Fibroblast of lung (primary cell): ENCODE results near the gene SUMF1.

Experiments used
- CTCF ChIP-seq, 2 donors: IDR thresholded peaks in 1 of 2; conservative IDR thresholded peaks in 1 of 2; 1 replicate in 1 of 2; 2 replicates in 1 of 2; pipeline ENCODE4 v1.5.1; 2011 to 2012; ENCODE audit warnings: low read length in 2 of 2, control low read depth in 1 of 2, inconsistent platforms in 1 of 2, low read depth in 1 of 2, mild to moderate bottlenecking in 1 of 2
- EZH2 ChIP-seq: IDR thresholded peaks from 2 replicates; pipeline ENCODE4 v1.5.1; 2012; ENCODE audit warnings: low read length, control low read depth, mild to moderate bottlenecking; ENCODE audit errors: missing control alignments

- TF ChIP-seq CTCF (conservative IDR thresholded peaks at IDR 0.05 in 1 of 2, IDR thresholded peaks at IDR 0.05 in 1 of 2; ENCODE audit: low read depth in 1 of 2, low read length in 2 of 2) (no peak), EZH2 (no peak)
These were observed 68.2 kb downstream of the SUMF1 start for GRCh38 chr3:4398941-4399245.
